Measurements from ENCODE around the gene TXN2.
A peak's percentile ranks its signal among the peaks of the same experiment; 100 is the strongest.
"Not testable (repeated sequence)": the region's sequence is repeated elsewhere in the genome, so short reads cannot be mapped to it uniquely, and the experiment has no call there.

Gene TXN2

GRCh38 chr22:36427952-36428351 lies 53.5 kb downstream of the TXN2 start:
- H3K27ac Mint-ChIP-seq (ENCODE audit: low read depth); DNase-seq (ENCODE audit: low spot score in 2 of 2); ATAC-seq (replicated peaks; ENCODE audit: extremely low read depth, poor library complexity, severe bottlenecking); H3K27me3 Mint-ChIP-seq; H3K4me1 Mint-ChIP-seq; H3K36me3 Mint-ChIP-seq (ENCODE audit: insufficient read depth); H3K9me3 Mint-ChIP-seq; H3K4me3 Mint-ChIP-seq: not testable (repeated sequence)

DNA sequence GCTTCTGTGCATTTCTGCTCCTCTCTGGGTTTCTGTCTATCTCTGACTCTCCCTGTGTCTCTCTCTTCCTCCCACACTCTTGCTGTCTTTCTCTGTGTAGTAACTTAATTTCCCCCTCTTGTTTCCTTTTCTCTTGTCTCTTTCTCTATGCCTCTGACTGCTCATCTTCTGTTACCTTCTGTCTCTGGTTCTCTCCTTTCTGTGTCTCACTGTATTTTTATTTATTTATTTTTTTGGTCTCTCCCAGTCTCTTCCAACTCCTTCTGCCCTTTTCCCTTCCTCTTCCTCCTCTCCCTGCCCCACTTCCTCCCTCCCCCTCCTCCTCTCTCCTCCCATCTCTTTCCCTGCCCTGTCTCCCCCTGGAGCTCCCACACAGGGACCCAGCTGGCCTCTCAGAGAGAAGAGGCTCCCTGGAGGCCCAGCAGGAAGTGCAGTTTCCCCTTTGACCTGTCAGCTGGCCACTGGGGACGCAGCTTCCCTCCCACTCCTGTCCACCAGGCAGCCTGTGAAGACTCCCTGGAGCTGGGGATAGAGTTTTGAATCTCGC lies 55.4 kb downstream of the TXN2 start:
- DNase-seq (ENCODE audit: low spot score in 2 of 2) (no peak), ATAC-seq (replicated peaks; ENCODE audit: extremely low read depth, poor library complexity, severe bottlenecking) (no peak)
- no peak overlapping the region for H3K4me3 Mint-ChIP-seq
- no peaks in the 10 kb centered on the region for H3K27me3 Mint-ChIP-seq
- H3K9me3 Mint-ChIP-seq = no peaks in the 10 kb centered on the region
- peak overlapping the region; percentile 5 for H3K27ac Mint-ChIP-seq (ENCODE audit: low read depth)
- H3K4me1 Mint-ChIP-seq = peaks cover 5% of the 10 kb centered on the region
- no peaks in the 10 kb centered on the region for H3K36me3 Mint-ChIP-seq (ENCODE audit: insufficient read depth)

DNA sequence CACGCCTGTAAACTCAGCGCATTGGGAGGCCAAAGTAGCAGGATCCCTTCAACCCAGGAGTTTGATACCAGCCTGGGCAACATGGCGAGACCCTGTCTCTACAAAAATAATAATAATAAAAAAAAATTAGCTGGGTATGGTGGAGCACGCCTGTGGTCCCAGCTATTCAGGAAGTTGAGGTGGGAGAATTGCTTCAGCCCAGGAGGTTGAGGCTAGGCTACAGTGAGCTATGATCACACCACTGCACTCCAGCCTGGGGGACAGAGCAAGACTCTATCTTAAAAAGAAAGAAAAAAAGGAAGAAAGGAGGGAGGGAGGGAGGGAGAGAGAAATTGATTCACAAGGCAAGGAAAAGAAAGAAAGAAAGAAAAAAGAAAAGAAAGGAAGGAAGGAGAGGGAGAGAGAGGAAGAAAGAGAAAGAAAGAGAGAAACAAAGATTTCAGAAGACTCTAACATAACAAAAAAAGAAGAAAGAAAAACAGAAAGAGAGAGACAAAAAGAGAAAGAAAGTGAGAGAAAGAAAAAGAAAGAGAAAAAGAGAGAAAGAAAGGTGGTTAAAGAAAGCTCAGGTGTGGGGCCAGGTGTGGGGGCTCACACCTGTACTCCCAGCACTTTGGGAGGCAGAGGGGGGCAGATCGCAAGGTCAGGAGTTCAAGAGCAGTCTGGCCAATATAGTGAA lies 56.4 kb downstream of the TXN2 start:
- H3K36me3 Mint-ChIP-seq (ENCODE audit: insufficient read depth) = no peaks in the 10 kb centered on the region
- no peak overlapping the region for H3K4me3 Mint-ChIP-seq
- H3K9me3 Mint-ChIP-seq = no peaks in the 10 kb centered on the region
- no peaks in the 10 kb centered on the region for H3K27me3 Mint-ChIP-seq
- peak overlapping the region; percentile 82 for H3K27ac Mint-ChIP-seq (ENCODE audit: low read depth)
- ATAC-seq (replicated peaks; ENCODE audit: extremely low read depth, poor library complexity, severe bottlenecking) (no peak), DNase-seq (ENCODE audit: low spot score in 2 of 2) (no peak)
- peaks cover 5% of the 10 kb centered on the region for H3K4me1 Mint-ChIP-seq

GRCh38 chr22:36424466-36424865 lies 57.0 kb downstream of the TXN2 start:
- not testable (repeated sequence) for ATAC-seq (replicated peaks; ENCODE audit: extremely low read depth, poor library complexity, severe bottlenecking); H3K36me3 Mint-ChIP-seq (ENCODE audit: insufficient read depth); H3K4me1 Mint-ChIP-seq; H3K4me3 Mint-ChIP-seq; H3K27me3 Mint-ChIP-seq; H3K9me3 Mint-ChIP-seq; DNase-seq (ENCODE audit: low spot score in 2 of 2); H3K27ac Mint-ChIP-seq (ENCODE audit: low read depth)

- Mint-ChIP-seq H3K27ac (ENCODE audit: low read depth) (no peak overlapping the region), H3K4me3 (no peak overlapping the region), H3K36me3 (ENCODE audit: insufficient read depth) (no peaks in the 10 kb centered on the region), H3K4me1 (peaks cover 15% of the 10 kb centered on the region), H3K27me3 (no peaks in the 10 kb centered on the region), H3K9me3 (no peaks in the 10 kb centered on the region)
- peak; percentile 36 for ATAC-seq (replicated peaks; ENCODE audit: extremely low read depth, poor library complexity, severe bottlenecking)
- DNase-seq (ENCODE audit: low spot score in 2 of 2) = no peak
Measured at GRCh38 chr22:36423461-36424404, 57.7 kb downstream of the TXN2 start.

DNA sequence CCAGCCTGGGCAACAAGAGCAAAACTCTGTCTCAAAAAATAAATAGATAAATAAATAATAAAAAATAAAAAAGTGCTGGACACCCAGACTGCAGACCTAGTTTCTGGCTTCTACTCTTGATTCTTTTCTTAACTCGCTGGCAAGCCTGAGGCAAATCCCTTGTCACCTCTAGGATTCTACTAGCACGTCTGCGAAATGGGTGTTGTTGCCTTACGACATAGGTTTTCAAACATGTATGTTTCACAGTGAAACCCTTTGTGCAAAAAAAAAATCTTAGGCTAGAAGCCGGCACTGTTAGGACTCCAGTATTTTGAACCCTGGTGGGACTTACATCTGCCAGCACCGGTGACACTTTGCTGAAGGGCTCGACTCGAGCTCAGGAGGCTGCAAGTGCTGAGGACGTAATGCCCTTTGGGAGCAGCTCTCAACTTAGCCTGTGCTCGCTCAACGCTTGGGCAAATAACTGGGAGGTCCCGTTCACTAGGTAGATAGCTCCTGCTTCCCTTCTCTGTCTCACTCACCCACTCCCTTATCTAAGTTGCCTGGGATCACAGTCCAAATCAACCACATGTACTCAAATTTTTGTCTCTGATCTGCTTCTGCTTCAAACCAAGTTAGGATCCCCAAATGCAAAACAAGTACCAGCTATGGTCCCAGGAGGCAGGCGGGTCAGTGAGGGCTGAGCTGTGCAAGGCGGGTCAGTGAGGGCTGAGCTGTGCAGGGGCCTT lies 59.0 kb downstream of the TXN2 start:
- no peaks in the 10 kb centered on the region for H3K27me3 Mint-ChIP-seq
- H3K4me1 Mint-ChIP-seq = peaks cover 15% of the 10 kb centered on the region
- ATAC-seq (replicated peaks; ENCODE audit: extremely low read depth, poor library complexity, severe bottlenecking) (no peak), DNase-seq (ENCODE audit: low spot score in 2 of 2) (no peak)
- H3K9me3 Mint-ChIP-seq = no peaks in the 10 kb centered on the region
- H3K36me3 Mint-ChIP-seq (ENCODE audit: insufficient read depth) = no peaks in the 10 kb centered on the region
- H3K27ac Mint-ChIP-seq (ENCODE audit: low read depth) = no peak overlapping the region
- no peak overlapping the region for H3K4me3 Mint-ChIP-seq

DNA sequence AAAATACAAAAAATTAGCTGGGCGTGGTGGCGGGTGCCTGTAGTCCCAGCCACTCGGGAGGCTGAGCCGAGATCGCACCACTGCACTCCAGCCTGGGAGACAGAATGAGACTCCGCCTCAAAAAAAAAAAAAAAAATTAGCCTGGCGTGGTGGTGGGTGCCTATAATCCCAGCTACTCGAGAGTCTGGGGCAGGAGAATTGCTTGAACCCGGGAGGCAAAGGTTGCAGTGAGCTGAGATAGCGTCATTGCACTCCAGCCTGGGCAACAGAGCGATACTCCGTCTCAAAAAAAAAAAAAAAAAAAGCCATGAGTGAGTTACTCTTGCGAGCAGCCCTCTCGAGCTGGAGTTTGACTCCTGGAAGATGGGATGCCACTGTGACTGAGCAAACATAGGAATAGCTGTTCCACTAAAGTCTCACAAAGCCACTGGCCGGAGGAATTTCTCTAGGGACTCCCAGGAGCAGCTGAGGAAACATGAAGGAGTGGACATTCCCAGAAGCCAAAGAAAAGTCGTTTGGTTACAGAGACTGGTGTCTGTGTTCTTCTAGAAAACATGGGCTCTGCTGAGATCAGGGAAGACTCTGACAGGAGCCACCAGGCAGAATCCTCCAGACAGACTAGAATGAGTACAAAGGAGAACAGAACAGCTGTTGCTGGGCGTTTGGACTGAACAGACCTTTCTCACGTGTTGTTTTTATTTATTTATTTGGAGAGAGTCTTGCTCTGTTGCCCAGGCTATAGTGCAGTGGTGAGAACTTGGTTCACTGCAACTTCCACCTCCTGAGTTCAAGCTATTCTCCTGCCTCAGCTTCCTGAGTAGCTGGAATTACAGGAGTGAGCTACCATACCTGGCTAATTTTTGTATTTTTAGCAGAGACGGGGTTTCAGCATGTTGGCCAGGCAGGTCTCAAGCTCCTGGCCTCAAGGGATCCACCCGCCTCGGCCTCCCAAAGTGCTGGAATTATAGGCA lies 61.2 kb downstream of the TXN2 start:
- H3K27ac Mint-ChIP-seq (ENCODE audit: low read depth) = peak overlapping the region; percentile 57
- H3K4me1 Mint-ChIP-seq = peaks cover 13% of the 10 kb centered on the region

GRCh38 chr22:36419177-36419911 lies 62.1 kb downstream of the TXN2 start:
- H3K9me3 Mint-ChIP-seq = no peaks in the 10 kb centered on the region
- H3K4me1 Mint-ChIP-seq = peaks cover 9% of the 10 kb centered on the region
- peak; percentile 61 for ATAC-seq (replicated peaks; ENCODE audit: extremely low read depth, poor library complexity, severe bottlenecking)
- no peak for DNase-seq (ENCODE audit: low spot score in 2 of 2)
- peak overlapping the region; percentile 73 for H3K4me3 Mint-ChIP-seq
- H3K27ac Mint-ChIP-seq (ENCODE audit: low read depth) = peak overlapping the region; percentile 57
- no peaks in the 10 kb centered on the region for H3K27me3 Mint-ChIP-seq
- no peaks in the 10 kb centered on the region for H3K36me3 Mint-ChIP-seq (ENCODE audit: insufficient read depth)

More for the DNA sequence above, 61.2 kb downstream of the TXN2 start:
- H3K9me3 Mint-ChIP-seq = no peaks in the 10 kb centered on the region
- peak overlapping the region; percentile 73 for H3K4me3 Mint-ChIP-seq
- DNase-seq (ENCODE audit: low spot score in 2 of 2) = no peak
- no peak for ATAC-seq (replicated peaks; ENCODE audit: extremely low read depth, poor library complexity, severe bottlenecking)
- H3K36me3 Mint-ChIP-seq (ENCODE audit: insufficient read depth) = no peaks in the 10 kb centered on the region
- no peaks in the 10 kb centered on the region for H3K27me3 Mint-ChIP-seq

GRCh38 chr22:36417281-36417686 lies 64.2 kb downstream of the TXN2 start:
- ATAC-seq (replicated peaks; ENCODE audit: extremely low read depth, poor library complexity, severe bottlenecking) = peak; percentile 28
- Mint-ChIP-seq H3K27me3 (no peaks in the 10 kb centered on the region), H3K9me3 (no peaks in the 10 kb centered on the region), H3K27ac (ENCODE audit: low read depth) (no peak overlapping the region), H3K4me3 (no peak overlapping the region), H3K4me1 (peaks cover 15% of the 10 kb centered on the region), H3K36me3 (ENCODE audit: insufficient read depth) (no peaks in the 10 kb centered on the region)
- no peak for DNase-seq (ENCODE audit: low spot score in 2 of 2)

Data from central memory CD8-positive, alpha-beta T cell (primary cell).